Peyer's patch (tissue), 4 donors: ENCODE results near the gene MYO1D.

Experiments used
- POLR2A ChIP-seq, 2 donors: fragments of 450-650 bp; IDR thresholded peaks; one replicate each; pipeline ENCODE4 v1.5.1; 2017; ENCODE audit warnings: antibody characterized with exemption in 2 of 2, mild to moderate bottlenecking in 2 of 2, moderate library complexity in 2 of 2
- TF ChIP-seq, protein P1 (sequence below), 6 experiments: fragments of 450-650 bp in 4 of 6; fragments of 200-600 bp in 2 of 6; sonication (generic) in 1 of 6; IDR thresholded peaks; one replicate each; pipeline ENCODE4 v1.5.1; 2017 to 2019; ENCODE audit warnings: antibody characterized with exemption in 6 of 6, mild to moderate bottlenecking in 3 of 6, moderate library complexity in 1 of 6

- TF ChIP-seq, protein P1, sequence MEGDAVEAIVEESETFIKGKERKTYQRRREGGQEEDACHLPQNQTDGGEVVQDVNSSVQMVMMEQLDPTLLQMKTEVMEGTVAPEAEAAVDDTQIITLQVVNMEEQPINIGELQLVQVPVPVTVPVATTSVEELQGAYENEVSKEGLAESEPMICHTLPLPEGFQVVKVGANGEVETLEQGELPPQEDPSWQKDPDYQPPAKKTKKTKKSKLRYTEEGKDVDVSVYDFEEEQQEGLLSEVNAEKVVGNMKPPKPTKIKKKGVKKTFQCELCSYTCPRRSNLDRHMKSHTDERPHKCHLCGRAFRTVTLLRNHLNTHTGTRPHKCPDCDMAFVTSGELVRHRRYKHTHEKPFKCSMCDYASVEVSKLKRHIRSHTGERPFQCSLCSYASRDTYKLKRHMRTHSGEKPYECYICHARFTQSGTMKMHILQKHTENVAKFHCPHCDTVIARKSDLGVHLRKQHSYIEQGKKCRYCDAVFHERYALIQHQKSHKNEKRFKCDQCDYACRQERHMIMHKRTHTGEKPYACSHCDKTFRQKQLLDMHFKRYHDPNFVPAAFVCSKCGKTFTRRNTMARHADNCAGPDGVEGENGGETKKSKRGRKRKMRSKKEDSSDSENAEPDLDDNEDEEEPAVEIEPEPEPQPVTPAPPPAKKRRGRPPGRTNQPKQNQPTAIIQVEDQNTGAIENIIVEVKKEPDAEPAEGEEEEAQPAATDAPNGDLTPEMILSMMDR (IDR thresholded peaks at IDR 0.05): no peak
- no peak for TF ChIP-seq POLR2A (IDR thresholded peaks at IDR 0.05)
Measured at GRCh38 chr17:32747856-32748255, 129.1 kb downstream of the MYO1D start.
